Coronary artery (tissue), 2 donors: ENCODE results near the gene LLPH.

Experiments used
- DNase-seq: peaks from one replicate; pipeline ENCODE4 v3.0.0-alpha.2; 2017; ENCODE audit warnings: low spot score
- H3K27ac ChIP-seq, 2 donors: fragments of 200-600 bp; sonication (generic); one replicate each; pipeline ENCODE4 v1.5.1; 2016 to 2019
- H3K4me3 ChIP-seq: fragments of 200-600 bp; sonication (generic); 2 replicates; pipeline ENCODE4 v1.5.1; 2016; ENCODE audit warnings: mild to moderate bottlenecking, moderate library complexity
- CTCF ChIP-seq: fragments of 200-600 bp; sonication (generic); IDR thresholded peaks from one replicate; pipeline ENCODE4 v1.5.1; 2019; ENCODE audit warnings: antibody characterized with exemption

The LLPH gene

GRCh38 chr12:66066929-66067523, 63.5 kb downstream of the LLPH start:
- no peak for TF ChIP-seq CTCF

More at GRCh38 chr12:66066929-66067523, 63.5 kb downstream of the LLPH start:
- DNase-seq: no peak
- Histone ChIP-seq H3K27ac (no peak overlapping the region), H3K4me3 (no peak overlapping the region)
